Activated CD8-positive, alpha-beta memory T cell treated with anti-CD3 and anti-CD28 coated beads, Interleukin-2, amount 50 U/mL, for 4 hours (primary cell): ENCODE measurements around the gene GRIP1.

ENCODE experiments used
- DNase-seq: peaks from one replicate; pipeline ENCODE4 v3.0.0-alpha.2; 2020

GRIP1 gene

GRCh38 chr12:66638666-66639065 lies 40.2 kb downstream of the GRIP1 start:
- DNase-seq: no peak

GRCh38 chr12:66637699-66638301 lies 41.1 kb downstream of the GRIP1 start:
- no peak for DNase-seq

- no peak for DNase-seq
Measured at GRCh38 chr12:66636771-66637170, 42.1 kb downstream of the GRIP1 start.

GRCh38 chr12:66633676-66634075 lies 45.2 kb downstream of the GRIP1 start:
- DNase-seq: no peak

GRCh38 chr12:66629138-66629870 lies 49.6 kb downstream of the GRIP1 start:
- DNase-seq: no peak

GRCh38 chr12:66627988-66628317 lies 50.9 kb downstream of the GRIP1 start:
- DNase-seq: no peak

GRCh38 chr12:66627270-66627987 lies 51.4 kb downstream of the GRIP1 start:
- DNase-seq: no peak

- DNase-seq: no peak
Measured at GRCh38 chr12:66624806-66625205, 54.1 kb downstream of the GRIP1 start.

- no peak for DNase-seq
Measured at GRCh38 chr12:66623455-66623854, 55.4 kb downstream of the GRIP1 start.

GRCh38 chr12:66620688-66621087 lies 58.2 kb downstream of the GRIP1 start:
- DNase-seq: no peak

- no peak for DNase-seq
Measured at GRCh38 chr12:66620026-66620425, 58.9 kb downstream of the GRIP1 start.

GRCh38 chr12:66617991-66618390 lies 60.9 kb downstream of the GRIP1 start:
- no peak for DNase-seq

GRCh38 chr12:66612090-66612775 lies 66.6 kb downstream of the GRIP1 start:
- DNase-seq: no peak

- DNase-seq: no peak
Measured at GRCh38 chr12:66607147-66607546, 71.7 kb downstream of the GRIP1 start.

- DNase-seq: no peak
Measured at GRCh38 chr12:66605293-66605692, 73.6 kb downstream of the GRIP1 start.

GRCh38 chr12:66603981-66604479 lies 74.8 kb downstream of the GRIP1 start:
- no peak for DNase-seq

- DNase-seq: no peak
Measured at GRCh38 chr12:66603461-66603860, 75.4 kb downstream of the GRIP1 start.

- DNase-seq: no peak
Measured at GRCh38 chr12:66602483-66603143, 76.3 kb downstream of the GRIP1 start.

- no peak for DNase-seq
Measured at GRCh38 chr12:66600903-66601302, 78.0 kb downstream of the GRIP1 start.

- no peak for DNase-seq
Measured at GRCh38 chr12:66599816-66600215, 79.1 kb downstream of the GRIP1 start.

GRCh38 chr12:66598608-66599007 lies 80.3 kb downstream of the GRIP1 start:
- DNase-seq: no peak

- no peak for DNase-seq
Measured at GRCh38 chr12:66598079-66598478, 80.8 kb downstream of the GRIP1 start.

GRCh38 chr12:66596199-66596598 lies 82.7 kb downstream of the GRIP1 start:
- no peak for DNase-seq
